Panc1 (cell line): ENCODE data around the gene KCNJ5. TPM values are rescaled to one million over a fixed set of nuclear protein-coding genes. Genes with fewer than 3 reads are reported as not detected.

Source experiments
- ATAC-seq: fragments of 200-7000 bp; cut with Tn5 transposase; 2 replicates; pipeline ENCODE4 v1.9.1; 2020; ENCODE audit warnings: mild to moderate bottlenecking, moderate library complexity
- BruUV-seq: library from RNA; stranded (reverse); fragments of 400-500 nt; replicated peaks from 2 replicates; lab custom pipeline; 2021; lab: Mats Ljungman, UMichigan
- CTCF ChIA-PET: fragments of 300-600 bp; sonication (Branson Sonifier 250); formaldehyde crosslinking; loops from one replicate; lab custom pipeline; 2022; ENCODE audit warnings: antibody characterized with exemption; lab: Charles Lee
- POLR2A ChIA-PET: fragments of 300-600 bp; sonication (Branson Sonifier 250); formaldehyde crosslinking; loops from one replicate; lab custom pipeline; 2022; ENCODE audit warnings: antibody characterized with exemption; lab: Charles Lee
- DNase-seq: peaks from one replicate; pipeline ENCODE4 v3.0.0-alpha.2; 2010; ENCODE audit warnings: low read depth, low spot score
- H3K27ac ChIP-seq: 2 replicates; pipeline ENCODE4 v1.5.1; 2011; ENCODE audit warnings: mild to moderate bottlenecking, low read length, inconsistent platforms
- H3K27me3 ChIP-seq: fragments of 200-500 bp; sonication (Bioruptor generic); 2 replicates; pipeline ENCODE4 v1.6.0; 2014; ENCODE audit warnings: low read length, inconsistent platforms; ENCODE audit not compliant: control insufficient read depth, insufficient read depth
- H3K36me3 ChIP-seq: fragments of 200-500 bp; sonication (Bioruptor generic); 2 replicates; pipeline ENCODE4 v1.5.1; 2014; ENCODE audit warnings: inconsistent platforms, mild to moderate bottlenecking, low read length, moderate library complexity; ENCODE audit not compliant: control insufficient read depth, insufficient read depth
- H3K4me1 ChIP-seq: 2 replicates; pipeline ENCODE4 v1.5.1; 2011; ENCODE audit warnings: inconsistent platforms, mild to moderate bottlenecking, low read length, moderate library complexity; ENCODE audit not compliant: control insufficient read depth, insufficient read depth
- H3K4me3 ChIP-seq, 2 experiments: 2 replicates each; pipeline ENCODE4 v1.5.1; 2011 to 2012; ENCODE audit warnings: low read depth in 2 of 2, low read length in 2 of 2, mild to moderate bottlenecking in 2 of 2, inconsistent platforms in 1 of 2, moderate library complexity in 1 of 2
- H3K9me3 ChIP-seq: fragments of 200-500 bp; sonication (Bioruptor generic); 2 replicates; pipeline ENCODE4 v1.5.1; 2014; ENCODE audit warnings: low read depth, mild to moderate bottlenecking, inconsistent platforms, low read length, moderate library complexity; ENCODE audit not compliant: control insufficient read depth, insufficient read depth
- CTCF ChIP-seq: fragments of 450-650 bp; IDR thresholded peaks from 2 replicates; pipeline ENCODE4 v1.5.1; 2017; ENCODE audit warnings: mild to moderate bottlenecking
- POLR2AphosphoS5 ChIP-seq: IDR thresholded peaks from 2 replicates; pipeline ENCODE4 v1.6.1; 2012; ENCODE audit warnings: mild to moderate bottlenecking, low read depth, low read length, moderate library complexity
- REST ChIP-seq, 2 experiments: IDR thresholded peaks; 2 replicates each; pipeline ENCODE4 v1.6.1; 2011 to 2012; ENCODE audit warnings: low read depth in 2 of 2, control low read depth in 1 of 2, low read length in 1 of 2, mild to moderate bottlenecking in 1 of 2, moderate library complexity in 1 of 2; ENCODE audit not compliant: insufficient read depth in 1 of 2
- SIN3A ChIP-seq: IDR thresholded peaks from 2 replicates; pipeline ENCODE4 v1.6.1; 2012; ENCODE audit warnings: low read depth, mild to moderate bottlenecking, low read length, moderate library complexity, borderline replicate concordance; ENCODE audit not compliant: insufficient read depth
- TCF7L2 ChIP-seq: IDR thresholded peaks from 2 replicates; pipeline ENCODE4 v1.6.1; 2011; ENCODE audit warnings: mild to moderate bottlenecking, low read depth, low read length, inconsistent platforms
- in situ Hi-C: cut with HindIII; loops from 2 replicates; pipeline ENCODE4 v1.10.0; 2016; ENCODE audit warnings: low sequenced_read_pairs, low pct_unique_long_range_greater_than_20kb
- intact Hi-C: fragments of 100-400 bp; cut with micrococcal nuclease; formaldehyde crosslinking; loops from one replicate; pipeline ENCODE4 v1.10.0; 2022; ENCODE audit not compliant: unreplicated experiment
- total RNA-seq: library from RNA; stranded (reverse); gene quantifications from one replicate; pipeline ENCODE4 v1.2.1, GENCODE V29; 2021; ENCODE audit not compliant: unreplicated experiment

Gene KCNJ5
- total RNA-seq, 1 experiment from 2014 or later: 0.28 TPM

GRCh38 chr11:128915149-128915521 lies 24.0 kb downstream of the KCNJ5 start:
- no peak for DNase-seq
- POLR2A ChIA-PET: no interaction called here
- ATAC-seq: no peak
- CTCF ChIA-PET: no interaction called here
- Histone ChIP-seq H3K27ac (no peak overlapping the region), H3K4me1 (no peaks in the 10 kb centered on the region), H3K9me3 (no peaks in the 10 kb centered on the region), H3K27me3 (no peaks in the 10 kb centered on the region), H3K36me3 (no peaks in the 10 kb centered on the region), H3K4me3 (no peak overlapping the region)
- intact Hi-C loops: no loop called here
- BruUV-seq: no TSS peak
- TF ChIP-seq POLR2AphosphoS5: no peak
- no peak for TF ChIP-seq REST (IDR thresholded peaks at IDR 0.05; ENCODE audit: insufficient read depth in 1 of 2, low read depth in 2 of 2, low read length in 1 of 2)
- TF ChIP-seq TCF7L2: no peak
- no peak for TF ChIP-seq CTCF
- no peak for TF ChIP-seq SIN3A
- in situ Hi-C loops: no loop called here

DNA sequence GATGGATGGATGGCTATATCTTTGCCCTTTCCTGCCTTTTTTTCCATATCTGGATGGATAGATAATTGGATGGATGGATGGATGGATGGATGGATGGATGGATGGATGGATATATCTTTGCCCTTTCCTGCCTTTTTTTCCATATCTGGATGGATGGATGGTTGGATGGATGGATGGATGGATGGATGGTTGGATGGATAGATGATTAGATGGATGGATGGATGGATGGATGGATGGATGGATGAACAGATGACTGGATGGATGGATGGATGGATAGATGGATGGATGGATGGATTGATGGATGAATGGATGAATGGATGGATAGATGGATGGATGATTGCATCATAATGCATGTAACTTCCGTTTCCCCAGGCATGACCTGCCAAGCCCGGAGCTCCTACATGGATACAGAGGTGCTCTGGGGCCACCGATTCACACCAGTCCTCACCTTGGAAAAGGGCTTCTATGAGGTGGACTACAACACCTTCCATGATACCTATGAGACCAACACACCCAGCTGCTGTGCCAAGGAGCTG lies 24.9 kb downstream of the KCNJ5 start:
- TF ChIP-seq REST (IDR thresholded peaks at IDR 0.05; ENCODE audit: insufficient read depth in 1 of 2, low read depth in 2 of 2, low read length in 1 of 2) (no peak), CTCF (no peak), TCF7L2 (no peak)
- Histone ChIP-seq H3K36me3 (no peaks in the 10 kb centered on the region), H3K4me3 (no peak overlapping the region), H3K9me3 (no peaks in the 10 kb centered on the region), H3K4me1 (no peaks in the 10 kb centered on the region), H3K27ac (no peak overlapping the region), H3K27me3 (no peaks in the 10 kb centered on the region)
- in situ Hi-C loops (no loop called here), intact Hi-C loops (no loop called here)
- ATAC-seq (no peak), DNase-seq (no peak)
- ChIA-PET CTCF (no interaction called here), POLR2A (no interaction called here)
- no TSS peak for BruUV-seq
